HG03571 (cell line): Measurements from ENCODE around the gene ZNF592.
A peak's percentile ranks its signal among the peaks of the same experiment; 100 is the strongest.

Source experiments
- ATAC-seq: cut with Tn5 transposase; IDR thresholded peaks from one replicate; pipeline ENCODE4 v1.9.1; 2021; ENCODE audit not compliant: unreplicated experiment

The ZNF592 gene, protein sequence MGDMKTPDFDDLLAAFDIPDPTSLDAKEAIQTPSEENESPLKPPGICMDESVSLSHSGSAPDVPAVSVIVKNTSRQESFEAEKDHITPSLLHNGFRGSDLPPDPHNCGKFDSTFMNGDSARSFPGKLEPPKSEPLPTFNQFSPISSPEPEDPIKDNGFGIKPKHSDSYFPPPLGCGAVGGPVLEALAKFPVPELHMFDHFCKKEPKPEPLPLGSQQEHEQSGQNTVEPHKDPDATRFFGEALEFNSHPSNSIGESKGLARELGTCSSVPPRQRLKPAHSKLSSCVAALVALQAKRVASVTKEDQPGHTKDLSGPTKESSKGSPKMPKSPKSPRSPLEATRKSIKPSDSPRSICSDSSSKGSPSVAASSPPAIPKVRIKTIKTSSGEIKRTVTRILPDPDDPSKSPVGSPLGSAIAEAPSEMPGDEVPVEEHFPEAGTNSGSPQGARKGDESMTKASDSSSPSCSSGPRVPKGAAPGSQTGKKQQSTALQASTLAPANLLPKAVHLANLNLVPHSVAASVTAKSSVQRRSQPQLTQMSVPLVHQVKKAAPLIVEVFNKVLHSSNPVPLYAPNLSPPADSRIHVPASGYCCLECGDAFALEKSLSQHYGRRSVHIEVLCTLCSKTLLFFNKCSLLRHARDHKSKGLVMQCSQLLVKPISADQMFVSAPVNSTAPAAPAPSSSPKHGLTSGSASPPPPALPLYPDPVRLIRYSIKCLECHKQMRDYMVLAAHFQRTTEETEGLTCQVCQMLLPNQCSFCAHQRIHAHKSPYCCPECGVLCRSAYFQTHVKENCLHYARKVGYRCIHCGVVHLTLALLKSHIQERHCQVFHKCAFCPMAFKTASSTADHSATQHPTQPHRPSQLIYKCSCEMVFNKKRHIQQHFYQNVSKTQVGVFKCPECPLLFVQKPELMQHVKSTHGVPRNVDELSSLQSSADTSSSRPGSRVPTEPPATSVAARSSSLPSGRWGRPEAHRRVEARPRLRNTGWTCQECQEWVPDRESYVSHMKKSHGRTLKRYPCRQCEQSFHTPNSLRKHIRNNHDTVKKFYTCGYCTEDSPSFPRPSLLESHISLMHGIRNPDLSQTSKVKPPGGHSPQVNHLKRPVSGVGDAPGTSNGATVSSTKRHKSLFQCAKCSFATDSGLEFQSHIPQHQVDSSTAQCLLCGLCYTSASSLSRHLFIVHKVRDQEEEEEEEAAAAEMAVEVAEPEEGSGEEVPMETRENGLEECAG (N-terminal part only)

GRCh38 chr15:84748274-84749110 is at the start of gene ZNF592:
TSS of gene ZNF592 (plus strand) at chr15:84748592. CDS start at chr15:84782676, 34,084 bp downstream.
- ATAC-seq = peak; percentile 48

- ATAC-seq = no peak
Observed at GRCh38 chr15:84699538-84700191, 48.7 kb upstream of the ZNF592 start.

DNA sequence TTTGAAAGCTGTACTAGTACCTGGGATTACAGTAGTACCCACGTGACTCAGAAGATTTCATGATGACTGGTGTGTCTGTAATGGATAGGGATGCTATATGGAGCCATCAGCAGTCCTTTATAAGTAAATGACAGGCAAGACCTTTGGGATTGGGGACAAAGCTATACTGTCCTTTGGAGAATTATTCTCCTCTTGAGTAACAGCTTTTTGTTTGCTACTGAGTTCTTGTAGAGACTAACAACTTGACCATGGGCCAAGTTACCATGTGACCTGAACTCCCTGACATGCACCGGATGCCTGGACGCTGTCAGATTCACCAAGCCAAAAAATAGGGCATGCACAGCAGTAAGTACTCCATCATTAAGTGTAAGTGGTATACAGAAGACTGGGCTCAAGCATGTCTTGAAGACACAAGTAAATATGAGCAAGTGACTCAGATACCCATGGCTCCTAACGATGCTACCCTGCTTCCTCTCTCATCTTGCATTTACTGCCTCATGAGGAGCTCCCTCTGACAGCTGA is 45.4 kb upstream of the ZNF592 start:
- no peak for ATAC-seq

GRCh38 chr15:84703808-84704207 is 44.6 kb upstream of the ZNF592 start:
- no peak for ATAC-seq

DNA sequence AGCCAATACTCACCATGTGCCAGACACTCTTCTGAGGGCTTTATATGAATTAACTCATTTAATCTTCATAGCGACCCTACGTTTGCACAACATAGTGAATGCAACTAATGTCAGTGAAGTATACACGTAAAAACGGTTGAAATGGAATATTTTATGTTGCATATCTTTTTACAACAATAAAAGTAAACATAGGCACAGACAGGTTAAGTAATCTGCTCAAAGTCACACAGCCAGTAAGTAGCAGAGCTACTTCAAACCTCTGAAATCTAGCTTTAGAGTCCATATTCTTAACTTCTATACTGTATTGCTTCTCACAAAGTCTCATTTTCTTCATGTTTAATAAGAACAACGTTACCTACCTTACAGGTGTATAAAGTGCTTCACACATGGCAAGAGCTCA is 34.0 kb upstream of the ZNF592 start:
- ATAC-seq = no peak

DNA sequence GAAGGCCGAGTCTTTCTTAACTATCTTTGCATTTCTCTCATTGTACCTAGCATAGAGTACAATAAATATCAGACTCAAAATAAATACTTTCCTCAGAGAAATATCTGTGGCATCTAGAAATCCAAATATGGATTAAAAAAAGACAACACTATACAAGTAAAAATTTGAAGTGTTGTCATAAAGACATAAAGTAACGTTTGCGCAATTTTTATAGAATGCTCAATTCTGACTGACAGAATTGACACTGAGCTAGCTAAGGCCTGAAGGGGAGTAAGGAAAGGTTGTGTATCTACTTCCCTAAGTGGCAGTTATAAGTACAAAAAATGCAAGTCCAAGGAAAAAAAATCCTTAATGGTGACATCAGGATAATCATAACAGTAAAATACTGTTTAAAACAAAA is 33.6 kb upstream of the ZNF592 start:
- no peak for ATAC-seq

DNA sequence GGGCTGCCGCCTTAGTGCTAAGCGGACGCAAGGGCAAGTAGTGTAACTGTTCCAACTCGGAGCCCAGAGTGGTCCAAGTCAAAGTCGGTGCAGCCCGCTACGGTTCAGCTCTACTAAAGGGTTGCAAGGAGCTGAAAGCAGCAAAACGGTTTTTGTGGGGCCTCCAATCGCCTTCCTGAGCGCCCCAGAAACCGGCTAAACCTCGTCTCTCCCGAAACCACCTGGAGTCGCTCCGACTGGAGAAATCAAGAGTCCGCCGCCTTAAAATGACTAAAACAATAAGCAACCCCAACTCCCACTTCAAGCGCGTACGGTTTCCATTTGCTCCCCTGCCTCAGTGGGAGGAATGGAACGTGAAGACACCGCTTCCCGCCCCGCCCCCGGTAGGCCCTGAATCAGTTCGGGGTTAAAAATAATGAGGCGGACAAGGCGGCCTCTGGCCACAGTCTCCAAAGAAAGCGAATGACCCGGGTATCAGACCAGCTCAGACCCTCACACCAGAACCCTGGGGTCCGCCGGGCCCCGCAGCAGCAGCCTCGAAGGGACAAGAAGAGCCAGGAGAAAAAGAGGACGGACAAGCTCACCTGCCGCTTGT is 32.9 kb upstream of the ZNF592 start:
- no peak for ATAC-seq

GRCh38 chr15:84716036-84716732 is 32.2 kb upstream of the ZNF592 start, which contains the start of gene SEC11A:
TSS of gene SEC11A (minus strand) at chr15:84716139. CDS start at chr15:84716075, 64 bp downstream.
- ATAC-seq = peak; percentile 94

DNA sequence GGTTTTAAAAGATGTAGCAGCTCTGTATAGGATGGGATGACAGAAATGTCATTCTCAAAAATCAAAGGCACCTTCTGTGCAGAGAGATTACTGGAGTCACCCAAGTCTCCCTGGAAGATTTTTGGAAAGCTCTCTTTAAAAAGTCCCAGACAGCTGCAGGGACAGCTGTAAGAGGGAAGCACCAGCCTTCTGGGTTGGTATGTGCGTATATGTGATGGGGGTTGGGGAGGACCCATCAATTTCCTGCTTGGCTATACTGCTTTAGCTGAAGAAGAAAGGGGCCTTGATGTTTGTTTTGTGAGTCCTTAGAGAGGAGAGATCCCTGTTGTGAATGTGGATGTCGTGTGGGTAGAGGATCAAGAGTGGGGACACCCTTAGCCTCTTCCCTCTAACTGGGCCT is 27.0 kb upstream of the ZNF592 start:
- ATAC-seq = no peak

GRCh38 chr15:84722628-84723027 is 25.8 kb upstream of the ZNF592 start:
- ATAC-seq = no peak

- ATAC-seq = no peak
Observed at GRCh38 chr15:84725001-84725491, 23.3 kb upstream of the ZNF592 start.

DNA sequence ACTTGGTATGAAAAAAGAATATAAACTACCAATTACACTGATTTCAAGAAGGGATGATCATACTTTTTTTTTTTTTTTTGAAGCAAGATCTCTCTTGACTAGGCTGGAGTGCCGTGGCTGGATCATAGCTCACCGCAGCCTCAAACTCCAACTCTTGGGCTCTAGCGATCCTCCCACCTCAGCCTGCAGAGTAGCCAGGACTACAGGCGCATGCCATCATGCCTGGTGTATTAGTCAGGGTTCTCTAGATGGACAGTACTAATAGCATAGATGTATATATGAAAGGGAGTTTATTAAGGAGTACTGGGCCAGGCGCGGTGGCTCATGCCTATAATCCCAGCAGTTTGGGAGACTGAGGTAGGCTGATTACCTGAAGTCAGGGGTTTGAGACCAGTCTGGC is 21.0 kb upstream of the ZNF592 start:
- no peak for ATAC-seq

DNA sequence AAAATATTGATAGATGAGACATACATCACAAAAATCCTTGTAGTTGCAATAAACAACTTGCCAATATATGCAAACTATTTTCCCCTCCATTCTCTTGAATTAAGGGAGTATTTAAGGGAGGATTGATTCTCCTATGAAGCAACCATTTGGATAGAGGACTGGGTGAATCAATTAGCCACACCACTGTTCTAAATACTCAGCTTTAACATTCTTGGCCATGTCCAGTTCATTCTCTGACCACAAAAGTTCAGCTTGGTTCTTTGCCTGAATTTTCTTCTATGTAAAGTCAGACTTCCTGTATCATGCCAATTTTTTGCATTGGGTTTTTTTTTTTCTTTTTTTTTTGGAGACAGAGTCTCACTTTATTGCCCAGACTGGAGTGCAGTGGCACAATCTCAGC is 16.6 kb upstream of the ZNF592 start:
- no peak for ATAC-seq

GRCh38 chr15:84734794-84735479 is 13.5 kb upstream of the ZNF592 start:
- peak; percentile 48 for ATAC-seq

- ATAC-seq = peak; percentile 36
Observed at GRCh38 chr15:84735480-84736061, 12.8 kb upstream of the ZNF592 start.

- peak; percentile 48 for ATAC-seq
Observed at GRCh38 chr15:84736375-84736774, 12.0 kb upstream of the ZNF592 start.

DNA sequence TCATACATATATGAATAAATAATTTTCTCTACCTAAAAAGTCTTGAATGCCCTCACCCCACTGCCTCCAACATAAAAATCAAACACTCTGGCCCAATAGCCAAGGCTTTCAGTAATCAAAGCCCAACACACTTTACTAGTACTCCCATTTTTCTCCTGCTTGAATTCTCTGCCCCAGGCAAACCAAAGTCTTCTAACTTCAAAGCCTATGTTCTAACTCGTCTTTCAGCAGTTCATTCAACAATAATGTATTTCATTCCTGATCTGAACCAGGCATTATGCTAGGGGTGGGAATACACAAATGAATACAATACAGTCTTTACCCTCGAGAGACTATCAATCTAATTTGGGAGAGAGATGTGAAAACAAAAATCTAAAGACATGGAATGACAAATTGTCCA is 11.4 kb upstream of the ZNF592 start:
- ATAC-seq = no peak
